ENCODE results near the gene WTAP. TPM values are rescaled to one million over a fixed set of nuclear protein-coding genes. Genes with fewer than 3 reads are reported as not detected.
A peak's percentile ranks its signal among the peaks of the same experiment; 100 is the strongest.
"Not testable (repeated sequence)": the region's sequence is repeated elsewhere in the genome, so short reads cannot be mapped to it uniquely, and the experiment has no call there.

The WTAP gene
- total RNA-seq, 2 experiments from 2014 or later: 87.2 to 91.5 TPM

GRCh38 chr6:159686040-159686439 is 41.3 kb upstream of the WTAP start:
- Mint-ChIP-seq H3K27me3 (no peaks in the 10 kb centered on the region), H3K36me3 (ENCODE audit: low read depth) (peaks cover 59% of the 10 kb centered on the region), H3K9me3 (ENCODE audit: low read depth) (no peaks in the 10 kb centered on the region), H3K4me3 (no peak overlapping the region), H3K4me1 (peaks cover 50% of the 10 kb centered on the region), H3K27ac (peak overlapping the region; percentile 42)
- ChIA-PET POLR2A (no interaction called here), CTCF (no interaction called here)
- intact Hi-C loops (cut with DNase I, micrococcal nuclease): loop anchor here in 1 of 2 experiments (10.0 kb wide), 1 partner anchor 839 kb away; no protein-coding TSS in a partner anchor
- no peak for ATAC-seq
- DNase-seq: no peak

GRCh38 chr6:159686703-159687102 is 40.6 kb upstream of the WTAP start:
- no peaks in the 10 kb centered on the region for H3K9me3 Mint-ChIP-seq (ENCODE audit: low read depth)
- DNase-seq (no peak), ATAC-seq (peak; percentile 43)
- H3K36me3 Mint-ChIP-seq (ENCODE audit: low read depth): peaks cover 57% of the 10 kb centered on the region
- CTCF ChIA-PET: no interaction called here
- POLR2A ChIA-PET: interaction anchor here (0.7 kb wide), 1 partner anchor 29 kb away, joined by 3 read pairs; no protein-coding TSS in a partner anchor
- intact Hi-C loops (cut with DNase I, micrococcal nuclease): loop anchor here in 1 of 2 experiments (10.0 kb wide), 1 partner anchor 838 kb away; no protein-coding TSS in a partner anchor
- peaks cover 47% of the 10 kb centered on the region for H3K4me1 Mint-ChIP-seq
- no peaks in the 10 kb centered on the region for H3K27me3 Mint-ChIP-seq
- H3K27ac Mint-ChIP-seq: peak overlapping the region; percentile 29
- H3K4me3 Mint-ChIP-seq: no peak overlapping the region

DNA sequence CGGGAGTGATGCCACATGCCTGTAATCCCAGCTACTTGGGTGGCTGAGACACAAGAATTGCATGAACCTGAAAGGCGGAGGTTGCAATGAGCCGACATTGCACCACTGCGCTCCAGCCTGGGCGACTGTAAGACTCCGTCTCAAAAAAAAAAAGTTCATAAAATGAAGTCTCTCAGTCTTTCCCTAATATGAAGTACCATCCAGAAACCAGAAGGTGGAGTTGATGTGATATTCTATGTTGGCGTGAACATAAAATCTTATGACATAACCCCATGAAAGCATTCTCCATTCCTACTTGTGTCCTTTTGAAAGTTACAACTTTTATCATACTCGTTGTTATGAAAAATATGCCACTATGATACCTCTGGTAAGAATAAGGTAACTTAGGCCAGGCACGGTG is 40.0 kb upstream of the WTAP start:
- ChIA-PET POLR2A (interaction anchor here (0.7 kb wide), 1 partner anchor 30 kb away, joined by 3 read pairs; no protein-coding TSS in a partner anchor), CTCF (interaction anchor here (1.3 kb wide), 1 partner anchor 50 kb away, joined by 4 read pairs; no protein-coding TSS in a partner anchor)
- DNase-seq (no peak), ATAC-seq (no peak)
- Mint-ChIP-seq H3K27me3 (no peaks in the 10 kb centered on the region), H3K4me3 (no peak overlapping the region), H3K9me3 (ENCODE audit: low read depth) (no peaks in the 10 kb centered on the region), H3K36me3 (ENCODE audit: low read depth) (peaks cover 59% of the 10 kb centered on the region), H3K4me1 (peaks cover 47% of the 10 kb centered on the region), H3K27ac (peak overlapping the region; percentile 29)
- intact Hi-C loops (cut with DNase I, micrococcal nuclease): loop anchor here in 1 of 2 experiments (10.0 kb wide), 1 partner anchor 837 kb away; no protein-coding TSS in a partner anchor

DNA sequence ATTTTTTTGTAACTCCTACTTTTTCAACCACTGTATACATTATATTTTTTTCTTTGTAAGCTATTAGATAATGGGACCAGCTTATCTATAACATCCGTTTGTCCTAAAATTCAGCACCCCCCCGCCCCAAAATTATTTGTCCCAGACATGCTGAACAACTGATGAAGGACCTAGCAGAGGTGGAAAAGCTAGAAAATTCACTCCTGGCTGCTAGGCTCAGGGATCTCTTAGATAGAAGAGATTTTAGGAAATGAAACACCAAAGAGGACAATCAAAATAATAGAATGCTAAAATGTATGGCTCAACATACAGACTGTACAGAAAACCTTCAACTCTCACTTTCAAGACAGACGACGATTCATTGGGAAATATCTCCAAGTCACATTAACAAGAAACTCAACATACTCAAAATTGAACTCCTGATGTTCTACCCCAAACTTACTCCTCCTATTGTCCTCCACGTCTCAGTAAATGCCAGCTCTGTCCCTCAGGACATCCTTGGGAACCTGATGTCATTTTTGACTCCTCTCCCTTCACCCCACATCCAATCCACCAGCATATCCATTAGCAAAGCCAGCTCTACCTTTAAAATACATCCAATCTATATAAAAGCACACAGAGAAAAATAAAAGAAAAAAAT is 38.9 kb upstream of the WTAP start:
- ATAC-seq (no peak), DNase-seq (no peak)
- no peaks in the 10 kb centered on the region for H3K27me3 Mint-ChIP-seq
- H3K27ac Mint-ChIP-seq: peak overlapping the region; percentile 3
- ChIA-PET POLR2A (interaction anchor here (0.7 to 1.0 kb wide), 3 partner anchors 8 to 174 kb away, joined by 4 read pairs; no protein-coding TSS in a partner anchor), CTCF (interaction anchor here (0.6 to 5.0 kb wide), 6 partner anchors 9 to 1463 kb away, joined by 3 to 23 read pairs (median 4); partner anchors contain the start of gene WTAP)
- intact Hi-C loops (cut with DNase I, micrococcal nuclease): loop anchor here in 1 of 2 experiments (10.0 kb wide), 1 partner anchor 836 kb away; no protein-coding TSS in a partner anchor
- peaks cover 60% of the 10 kb centered on the region for H3K36me3 Mint-ChIP-seq (ENCODE audit: low read depth)
- peaks cover 45% of the 10 kb centered on the region for H3K4me1 Mint-ChIP-seq
- peak overlapping the region; percentile 2 for H3K4me3 Mint-ChIP-seq
- no peaks in the 10 kb centered on the region for H3K9me3 Mint-ChIP-seq (ENCODE audit: low read depth)

DNA sequence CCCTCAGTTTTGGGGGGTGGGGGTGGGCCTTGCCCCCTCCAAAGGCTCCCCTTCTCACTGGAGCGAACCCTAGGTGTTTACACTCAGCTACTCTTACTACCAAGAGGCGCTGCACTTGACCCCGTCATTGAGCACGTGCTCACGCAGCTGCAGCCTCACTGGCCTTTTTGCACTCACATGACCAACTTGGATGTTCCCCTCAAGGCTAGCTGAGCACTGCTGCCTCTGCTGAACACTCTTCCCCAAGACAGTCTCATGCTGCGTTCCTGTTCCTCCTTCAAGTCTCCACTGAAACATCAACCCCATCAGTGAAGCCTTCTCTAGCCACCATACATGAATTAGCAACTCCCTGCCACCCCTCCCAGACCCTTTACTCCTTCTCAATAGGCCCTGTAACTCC is 38.3 kb upstream of the WTAP start:
- H3K36me3 Mint-ChIP-seq (ENCODE audit: low read depth): peaks cover 55% of the 10 kb centered on the region
- H3K27ac Mint-ChIP-seq: peak overlapping the region; percentile 3
- ATAC-seq: no peak
- CTCF ChIA-PET: interaction anchor here (0.6 to 5.0 kb wide), 3 partner anchors 25 to 43 kb away, joined by 3 to 23 read pairs (median 9); partner anchors contain the start of gene WTAP
- peaks cover 42% of the 10 kb centered on the region for H3K4me1 Mint-ChIP-seq
- H3K27me3 Mint-ChIP-seq: no peaks in the 10 kb centered on the region
- POLR2A ChIA-PET: interaction anchor here (0.8 to 1.0 kb wide), 2 partner anchors 10 to 38 kb away, joined by 4 read pairs; no protein-coding TSS in a partner anchor
- H3K4me3 Mint-ChIP-seq: no peak overlapping the region
- intact Hi-C loops (cut with DNase I, micrococcal nuclease): loop anchor here in 1 of 2 experiments (10.0 kb wide), 1 partner anchor 836 kb away; no protein-coding TSS in a partner anchor
- no peak for DNase-seq
- no peaks in the 10 kb centered on the region for H3K9me3 Mint-ChIP-seq (ENCODE audit: low read depth)

DNA sequence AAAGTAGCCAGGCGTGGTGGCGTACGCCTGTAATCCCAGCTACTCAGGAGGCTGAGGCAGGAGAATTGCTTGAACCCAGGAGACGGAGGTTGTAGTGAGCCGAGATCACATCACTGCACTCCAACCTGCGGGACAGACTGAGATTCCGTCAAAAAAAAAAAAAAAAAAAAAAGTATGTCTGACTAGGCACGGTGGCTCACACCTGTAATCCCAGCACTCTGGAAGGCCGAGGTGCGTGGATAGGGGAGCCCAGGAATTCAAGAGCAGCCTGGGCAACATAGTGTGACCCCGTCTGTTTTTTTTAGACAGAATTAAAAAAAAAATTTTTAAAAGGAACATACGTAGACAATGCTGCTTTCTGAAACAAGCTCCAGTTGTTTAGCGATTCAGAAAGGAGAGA is 37.2 kb upstream of the WTAP start:
- ATAC-seq; POLR2A ChIA-PET; H3K27me3 Mint-ChIP-seq; H3K9me3 Mint-ChIP-seq (ENCODE audit: low read depth); H3K4me3 Mint-ChIP-seq; DNase-seq; H3K27ac Mint-ChIP-seq: not testable (repeated sequence)
- peaks cover 51% of the 10 kb centered on the region for H3K36me3 Mint-ChIP-seq (ENCODE audit: low read depth)
- peaks cover 53% of the 10 kb centered on the region for H3K4me1 Mint-ChIP-seq
- intact Hi-C loops (cut with DNase I, micrococcal nuclease): loop anchor here (2.0 to 10.0 kb wide), 11 partner anchors 71 to 1038 kb away; partner anchors contain the start of genes SYTL3 (in 1 of the 2) and TAGAP (in 1 of the 2)
- CTCF ChIA-PET: interaction anchor here (0.8 to 5.0 kb wide), 8 partner anchors 8 to 97 kb away, joined by 3 to 23 read pairs (median 4); partner anchors contain the start of gene WTAP

DNA sequence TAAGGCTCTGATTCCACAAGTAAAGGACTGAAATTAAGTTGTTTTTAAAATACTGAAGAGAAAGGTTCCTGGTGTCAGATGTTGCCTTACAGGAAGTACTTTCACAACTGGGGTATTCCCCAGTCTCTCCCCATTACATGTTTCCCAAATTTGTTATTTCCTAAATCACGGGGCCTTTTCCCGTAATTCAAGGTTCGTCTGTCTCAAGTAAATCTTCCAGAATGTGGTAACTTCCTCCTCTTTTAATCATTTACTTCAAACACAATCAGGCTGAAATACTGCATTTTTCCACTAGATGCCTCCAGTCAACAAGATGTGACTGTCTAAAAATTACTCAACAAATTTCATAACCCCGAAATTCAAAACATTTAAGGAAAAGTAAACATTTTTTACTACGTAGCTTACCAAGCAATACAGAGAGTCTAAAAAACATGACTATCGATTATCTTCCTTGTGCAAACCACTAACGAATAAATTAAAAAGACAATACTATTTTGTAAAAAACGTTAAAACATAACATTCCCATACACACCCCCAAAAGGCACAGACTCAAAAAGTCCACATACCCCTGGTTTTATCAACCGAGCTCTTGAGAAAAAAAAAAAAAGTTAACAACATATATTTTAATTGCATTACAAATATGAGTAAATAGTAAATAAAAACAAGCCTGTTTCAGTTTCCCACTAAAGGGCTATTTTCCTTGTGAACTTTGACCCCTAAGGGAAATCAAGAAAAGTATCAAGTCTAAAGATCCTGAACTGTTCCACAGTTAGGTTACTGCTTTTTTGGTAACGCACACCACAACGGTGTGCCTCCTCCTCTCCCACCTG is 36.0 kb upstream of the WTAP start:
- intact Hi-C loops (cut with DNase I, micrococcal nuclease): loop anchor here (1.0 to 10.0 kb wide), 12 partner anchors 37 to 1039 kb away; partner anchors contain the start of genes SYTL3 (in 1 of the 2) and TAGAP (in 1 of the 2)
- H3K27ac Mint-ChIP-seq: peak overlapping the region; percentile 93
- no peaks in the 10 kb centered on the region for H3K9me3 Mint-ChIP-seq (ENCODE audit: low read depth)
- H3K4me1 Mint-ChIP-seq: peaks cover 57% of the 10 kb centered on the region
- ChIA-PET CTCF (interaction anchor here (0.6 to 5.0 kb wide), 20 partner anchors 8 to 357 kb away, joined by 3 to 23 read pairs (median 4); partner anchors contain the start of genes MRPL18, TCP1 and WTAP), POLR2A (interaction anchor here (1.0 to 2.2 kb wide), 2 partner anchors 12 to 35 kb away, joined by 6 to 9 read pairs; partner anchors contain the start of gene WTAP)
- H3K36me3 Mint-ChIP-seq (ENCODE audit: low read depth): peaks cover 43% of the 10 kb centered on the region
- ATAC-seq: no peak
- no peak for DNase-seq
- peak overlapping the region; percentile 92 for H3K4me3 Mint-ChIP-seq
- no peaks in the 10 kb centered on the region for H3K27me3 Mint-ChIP-seq

DNA sequence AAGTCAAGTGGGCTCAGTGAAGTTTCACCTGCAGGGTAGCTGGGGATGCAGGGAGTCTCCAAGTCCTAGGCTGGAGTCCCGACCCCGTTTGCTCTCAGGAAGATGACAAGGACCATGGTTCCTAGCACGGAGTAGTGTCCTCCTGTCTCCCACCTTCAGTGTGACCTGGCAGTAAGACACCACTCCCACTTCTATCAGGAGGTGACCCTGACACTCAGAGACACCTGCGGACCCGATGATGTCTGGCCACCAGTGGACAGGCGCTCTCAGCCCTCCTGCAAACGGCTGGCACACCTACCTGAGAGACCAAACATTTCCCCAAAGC is 35.4 kb upstream of the WTAP start:
- H3K27me3 Mint-ChIP-seq: no peaks in the 10 kb centered on the region
- H3K9me3 Mint-ChIP-seq (ENCODE audit: low read depth): no peaks in the 10 kb centered on the region
- intact Hi-C loops (cut with DNase I, micrococcal nuclease): loop anchor here (1.0 to 10.0 kb wide), 14 partner anchors 36 to 1040 kb away; partner anchors contain the start of genes MRPL18 (in 1 of the 2), SYTL3 (in 1 of the 2) and TAGAP (in 1 of the 2)
- H3K36me3 Mint-ChIP-seq (ENCODE audit: low read depth): peaks cover 39% of the 10 kb centered on the region
- no peak for DNase-seq
- POLR2A ChIA-PET: interaction anchor here (0.6 to 3.2 kb wide), 4 partner anchors 12 to 98 kb away, joined by 3 to 15 read pairs (median 8); partner anchors contain the start of genes MRPL18, TCP1 and WTAP
- peak overlapping the region; percentile 93 for H3K27ac Mint-ChIP-seq
- ATAC-seq: no peak
- H3K4me3 Mint-ChIP-seq: peak overlapping the region; percentile 92
- CTCF ChIA-PET: interaction anchor here (0.6 to 5.0 kb wide), 18 partner anchors 10 to 356 kb away, joined by 3 to 23 read pairs (median 4); partner anchors contain the start of genes MRPL18, TCP1 and WTAP
- H3K4me1 Mint-ChIP-seq: peaks cover 52% of the 10 kb centered on the region

GRCh38 chr6:159692303-159693127 is 34.8 kb upstream of the WTAP start:
- no peaks in the 10 kb centered on the region for H3K27me3 Mint-ChIP-seq
- no peaks in the 10 kb centered on the region for H3K9me3 Mint-ChIP-seq (ENCODE audit: low read depth)
- H3K36me3 Mint-ChIP-seq (ENCODE audit: low read depth): peaks cover 33% of the 10 kb centered on the region
- POLR2A ChIA-PET: interaction anchor here (0.6 to 3.2 kb wide), 4 partner anchors 13 to 97 kb away, joined by 3 to 15 read pairs (median 8); partner anchors contain the start of genes MRPL18, TCP1 and WTAP
- CTCF ChIA-PET: interaction anchor here (0.6 to 5.0 kb wide), 10 partner anchors 11 to 274 kb away, joined by 3 to 23 read pairs (median 6); partner anchors contain the start of genes MRPL18, TCP1 and WTAP
- intact Hi-C loops (cut with DNase I, micrococcal nuclease): loop anchor here (1.0 to 10.0 kb wide), 16 partner anchors 35 to 1040 kb away; partner anchors contain the start of genes ACAT2 (in 1 of the 2), MRPL18 (in 1 of the 2), SYTL3 (in 1 of the 2) and TAGAP (in 1 of the 2)
- H3K27ac Mint-ChIP-seq: peak overlapping the region; percentile 93
- peaks cover 46% of the 10 kb centered on the region for H3K4me1 Mint-ChIP-seq
- peak overlapping the region; percentile 92 for H3K4me3 Mint-ChIP-seq
- ATAC-seq: peak; percentile 43
- peak; percentile 81 for DNase-seq

Data from activated CD4-positive, alpha-beta T cell treated with anti-CD3 and anti-CD28 coated beads for 36 hours (primary cell).